Loucy (cell line): Measurements from ENCODE around the gene SUPT3H.
"Not testable (repeated sequence)": the region's sequence is repeated elsewhere in the genome, so short reads cannot be mapped to it uniquely, and the experiment has no call there.

Experiments
- H2AFZ ChIP-seq: fragments of 200-600 bp; sonication (generic); 2 replicates; pipeline ENCODE4 v1.6.0; 2016; ENCODE audit warnings: antibody characterized with exemption, mild to moderate bottlenecking, low read length, moderate library complexity
- H3F3A ChIP-seq: fragments of 200-600 bp; 2 replicates; pipeline ENCODE4 v1.6.0; 2016; ENCODE audit warnings: antibody characterized with exemption, low read depth, mild to moderate bottlenecking
- H3K27me3 ChIP-seq: fragments of 200-600 bp; sonication (generic); 2 replicates; pipeline ENCODE4 v1.6.1; 2014; ENCODE audit warnings: low read length, mild to moderate bottlenecking; ENCODE audit not compliant: insufficient read depth, poor library complexity, severe bottlenecking
- H3K36me3 ChIP-seq: fragments of 200-600 bp; sonication (generic); 2 replicates; pipeline ENCODE4 v1.6.1; 2016; ENCODE audit warnings: low read length; ENCODE audit not compliant: insufficient read depth
- H3K4me1 ChIP-seq: fragments of 200-600 bp; sonication (generic); 2 replicates; pipeline ENCODE4 v1.5.1; 2014; ENCODE audit warnings: low read length, mild to moderate bottlenecking; ENCODE audit not compliant: insufficient read depth, poor library complexity, severe bottlenecking
- H3K4me2 ChIP-seq: fragments of 200-600 bp; sonication (generic); 2 replicates; pipeline ENCODE4 v1.6.0; 2014; ENCODE audit warnings: antibody characterized with exemption, low read length, low read depth, mild to moderate bottlenecking; ENCODE audit not compliant: poor library complexity, severe bottlenecking
- H3K4me3 ChIP-seq: fragments of 200-600 bp; sonication (generic); 2 replicates; pipeline ENCODE4 v1.5.1; 2014; ENCODE audit warnings: low read length, mild to moderate bottlenecking, mixed read lengths; ENCODE audit not compliant: poor library complexity, severe bottlenecking
- H3K79me2 ChIP-seq: fragments of 200-600 bp; sonication (generic); 2 replicates; pipeline ENCODE4 v1.6.1; 2014; ENCODE audit warnings: low read length; ENCODE audit not compliant: insufficient read depth
- H3K9ac ChIP-seq: fragments of 200-600 bp; sonication (generic); 2 replicates; pipeline ENCODE4 v1.6.0; 2014; ENCODE audit warnings: mild to moderate bottlenecking, low read depth, low read length, moderate library complexity; ENCODE audit not compliant: poor library complexity, severe bottlenecking
- H3K9me2 ChIP-seq: fragments of 200-600 bp; sonication (generic); replicated peaks from 2 replicates; pipeline ENCODE4 v1.6.1; 2016; ENCODE audit warnings: low read depth, low read length, mixed read lengths
- H3K9me3 ChIP-seq: fragments of 200-600 bp; sonication (generic); 2 replicates; pipeline ENCODE4 v1.6.1; 2014; ENCODE audit warnings: mild to moderate bottlenecking, antibody characterized with exemption, low read length, low read depth; ENCODE audit not compliant: insufficient read depth
- H4K20me1 ChIP-seq: fragments of 200-600 bp; sonication (generic); 2 replicates; pipeline ENCODE4 v1.6.0; 2014; ENCODE audit warnings: antibody characterized with exemption, low read length, mild to moderate bottlenecking; ENCODE audit not compliant: insufficient read depth, poor library complexity, severe bottlenecking
- CTCF ChIP-seq: fragments of 200-600 bp; sonication (generic); conservative IDR thresholded peaks from 2 replicates; pipeline ENCODE4 v1.5.1; 2014; ENCODE audit warnings: mild to moderate bottlenecking, antibody characterized with exemption, low read length
- EZH2phosphoT487 ChIP-seq: fragments of 200-600 bp; IDR thresholded peaks from 2 replicates; pipeline ENCODE4 v1.6.1; 2018; ENCODE audit warnings: antibody characterized with exemption, mild to moderate bottlenecking, moderate library complexity, borderline replicate concordance

SUPT3H gene

GRCh38 chr6:45148711-45149341 is 228.9 kb downstream of the SUPT3H start:
- peaks cover 7% of the 10 kb centered on the region; the same call in 1 of the 2 replicates for H3K9me3 ChIP-seq
- no peak overlapping the region for H3K9ac ChIP-seq
- H3K79me2 ChIP-seq: no peaks in the 10 kb centered on the region
- H3K4me2 ChIP-seq: no peak overlapping the region
- H3K9me2 ChIP-seq: no peaks in the 10 kb centered on the region
- no peak overlapping the region for H3K4me3 ChIP-seq
- H3F3A ChIP-seq: no peaks in the 10 kb centered on the region
- no peaks in the 10 kb centered on the region for H3K27me3 ChIP-seq
- no peak for TF ChIP-seq EZH2phosphoT487
- TF ChIP-seq CTCF: no peak
- H4K20me1 ChIP-seq: no peaks in the 10 kb centered on the region
- H2AFZ ChIP-seq: no peak overlapping the region
- no peaks in the 10 kb centered on the region for H3K36me3 ChIP-seq
- no peaks in the 10 kb centered on the region for H3K4me1 ChIP-seq

GRCh38 chr6:45148278-45148677 is 229.5 kb downstream of the SUPT3H start:
- Histone ChIP-seq H3K9me3 (peaks cover 7% of the 10 kb centered on the region; the same call in 1 of the 2 replicates), H3K4me1 (no peaks in the 10 kb centered on the region), H3K27me3 (no peaks in the 10 kb centered on the region), H3K9me2 (no peaks in the 10 kb centered on the region), H3K36me3 (no peaks in the 10 kb centered on the region), H3K4me3 (no peak overlapping the region), H3K9ac (no peak overlapping the region), H3K4me2 (no peak overlapping the region), H3K79me2 (no peaks in the 10 kb centered on the region), H4K20me1 (no peaks in the 10 kb centered on the region), H2AFZ (no peak overlapping the region), H3F3A (no peaks in the 10 kb centered on the region)
- TF ChIP-seq EZH2phosphoT487: no peak
- TF ChIP-seq CTCF: no peak

- H3K79me2 ChIP-seq, H3K4me2 ChIP-seq, H3K36me3 ChIP-seq, H4K20me1 ChIP-seq, H3K4me1 ChIP-seq, H3F3A ChIP-seq, H2AFZ ChIP-seq, H3K9ac ChIP-seq, H3K9me2 ChIP-seq, H3K27me3 ChIP-seq, H3K4me3 ChIP-seq: not testable (repeated sequence)
- H3K9me3 ChIP-seq: peaks cover 19% of the 10 kb centered on the region
Observed at GRCh38 chr6:45145658-45146057, 232.1 kb downstream of the SUPT3H start.

- H3K79me2 ChIP-seq: peaks cover 12% of the 10 kb centered on the region; the same call in 1 of the 2 replicates
- H2AFZ ChIP-seq: no peak overlapping the region
- TF ChIP-seq EZH2phosphoT487 (no peak), CTCF (no peak)
- no peak overlapping the region for H3K4me2 ChIP-seq
- no peaks in the 10 kb centered on the region; the same call in 1 of the 2 replicates for H3K36me3 ChIP-seq
- H3K4me3 ChIP-seq: no peak overlapping the region
- no peaks in the 10 kb centered on the region for H3K27me3 ChIP-seq
- no peaks in the 10 kb centered on the region for H3K9me2 ChIP-seq
- H3K9me3 ChIP-seq: peaks cover 32% of the 10 kb centered on the region
- H3F3A ChIP-seq: no peaks in the 10 kb centered on the region
- no peaks in the 10 kb centered on the region for H4K20me1 ChIP-seq
- no peak overlapping the region for H3K9ac ChIP-seq
- no peaks in the 10 kb centered on the region for H3K4me1 ChIP-seq
Observed at GRCh38 chr6:45138765-45139164, 239.0 kb downstream of the SUPT3H start.
